ENCODE results near the gene DNALI1. TPM values are rescaled to one million over a fixed set of nuclear protein-coding genes. Genes with fewer than 3 reads are reported as not detected.

The DNALI1 gene
- total and polyA plus RNA-seq, 2 of the 8 experiments (the other 6 are each of a cell fraction or from before 2014, with no cell fraction given), result 8.9 to 11.3 TPM

- TF ChIP-seq CHD7 (IDR thresholded peaks at IDR 0.05; ENCODE audit: insufficient replicate concordance, low read length) (no peak), CTBP2 (IDR thresholded peaks at IDR 0.05; ENCODE audit: borderline replicate concordance, insufficient read depth, insufficient read length, low read length) (no peak), CREB1 (IDR thresholded peaks at IDR 0.05) (no peak), TBP (IDR thresholded peaks at IDR 0.05; ENCODE audit: low read depth, low read length) (no peak), FOSL1 (IDR thresholded peaks at IDR 0.05; ENCODE audit: insufficient read depth, low read depth, low read length) (no peak), GTF2F1 (IDR thresholded peaks at IDR 0.05; ENCODE audit: borderline replicate concordance, low read depth, low read length) (no peak), RBBP5 (IDR thresholded peaks at IDR 0.05; ENCODE audit: borderline replicate concordance, low read depth, low read length) (no peak), EP300 (IDR thresholded peaks at IDR 0.05; ENCODE audit: borderline replicate concordance in 1 of 2, low read depth in 2 of 2, low read length in 2 of 2) (no peak), ASH2L (IDR thresholded peaks at IDR 0.05; ENCODE audit: low read length) (no peak), MAFK (IDR thresholded peaks at IDR 0.05; ENCODE audit: low read depth, low read length) (no peak), E2F6 (IDR thresholded peaks at IDR 0.05) (no peak), BACH1 (IDR thresholded peaks at IDR 0.05; ENCODE audit: low read length) (no peak)
These were observed 43.2 kb downstream of the DNALI1 start (continued) for GRCh38 chr1:37599940-37600339.
